Activated T-cell treated with anti-CD3 and anti-CD28 coated beads for 1 hour (primary cell): ENCODE data around the gene OLR1.
"Not testable (repeated sequence)": the region's sequence is repeated elsewhere in the genome, so short reads cannot be mapped to it uniquely, and the experiment has no call there.

ENCODE experiments used
- DNase-seq: peaks from one replicate; pipeline ENCODE4 v3.0.0-alpha.2; 2020; ENCODE audit warnings: low read depth

Gene OLR1

DNA sequence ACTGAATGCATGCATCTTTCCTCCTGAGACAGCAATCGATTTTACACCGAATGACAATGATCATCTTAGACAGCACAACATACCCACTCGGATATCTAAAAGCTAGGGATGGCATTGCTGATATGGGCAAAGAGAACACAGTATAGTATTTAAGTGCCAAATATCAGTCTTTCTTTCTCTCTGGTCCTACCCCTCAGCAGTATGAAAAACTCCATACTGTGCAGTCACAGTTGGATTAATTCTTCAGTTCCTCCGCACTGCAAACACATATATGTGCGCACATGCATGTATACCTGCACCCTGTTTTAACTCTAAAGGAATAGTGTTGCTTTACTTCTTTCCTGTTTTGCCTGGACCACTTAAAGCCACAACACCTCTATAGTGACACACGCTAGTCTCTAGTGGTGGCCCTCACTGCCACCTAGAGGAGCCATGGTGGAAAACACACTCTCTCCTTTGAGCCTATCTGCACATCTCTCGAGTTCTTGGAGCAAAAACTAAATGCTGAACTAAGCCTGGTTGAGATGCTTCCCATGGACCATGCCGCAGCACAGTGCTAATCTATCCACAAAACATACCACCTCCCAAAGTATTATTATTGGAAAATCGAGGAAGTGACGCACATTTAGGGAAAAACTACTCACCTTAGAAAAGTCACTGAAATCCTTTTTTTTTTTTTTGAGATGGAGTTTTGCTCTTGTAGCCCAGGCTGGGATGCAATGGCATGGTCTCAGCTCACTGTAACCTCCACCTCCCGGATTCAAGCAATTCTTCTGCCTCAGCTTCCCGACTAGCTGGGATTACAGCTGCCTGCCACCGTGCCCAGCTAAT lies 18.8 kb upstream of the OLR1 start:
- DNase-seq, result peak; percentile 26

DNA sequence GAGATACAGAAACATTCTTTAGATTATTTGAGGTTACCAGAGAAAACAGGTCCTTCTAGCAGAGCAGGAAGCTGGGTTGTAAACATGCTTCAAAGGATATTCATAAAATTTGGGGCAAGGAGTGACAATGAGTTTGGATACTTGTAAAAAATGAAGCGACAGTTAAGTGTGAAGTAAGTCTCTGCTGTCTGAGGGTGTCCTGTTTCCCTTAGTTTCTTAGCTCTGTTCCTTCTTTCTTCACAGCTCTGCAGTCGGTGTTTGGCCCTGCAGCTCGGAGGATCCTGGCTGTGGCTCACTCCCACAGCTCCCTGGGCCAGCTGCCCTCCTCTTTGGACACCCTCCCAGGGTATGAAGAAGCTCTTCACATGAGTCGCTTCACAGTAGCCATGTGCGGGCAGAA lies 17.7 kb upstream of the OLR1 start:
- DNase-seq, result no peak

DNA sequence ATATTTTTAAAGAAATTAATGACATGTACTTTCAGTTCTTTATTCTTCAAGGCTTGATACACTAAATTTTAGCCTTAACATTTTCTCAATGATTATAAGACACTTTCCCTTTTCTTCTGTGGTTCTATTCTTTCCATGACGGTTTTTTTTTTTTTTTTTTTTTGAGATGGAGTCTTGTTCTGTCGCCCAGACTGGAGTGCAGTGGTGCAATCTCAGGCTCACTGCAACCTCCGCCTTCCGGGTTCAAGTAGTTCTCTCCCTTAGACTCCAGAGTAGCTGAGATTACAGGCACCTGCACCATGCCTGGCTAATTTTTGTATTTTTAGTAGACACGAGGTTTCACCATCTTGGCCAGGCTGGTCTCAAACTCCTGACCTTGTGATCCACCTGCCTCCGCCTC lies 15.0 kb upstream of the OLR1 start:
- not testable (repeated sequence) for DNase-seq

DNA sequence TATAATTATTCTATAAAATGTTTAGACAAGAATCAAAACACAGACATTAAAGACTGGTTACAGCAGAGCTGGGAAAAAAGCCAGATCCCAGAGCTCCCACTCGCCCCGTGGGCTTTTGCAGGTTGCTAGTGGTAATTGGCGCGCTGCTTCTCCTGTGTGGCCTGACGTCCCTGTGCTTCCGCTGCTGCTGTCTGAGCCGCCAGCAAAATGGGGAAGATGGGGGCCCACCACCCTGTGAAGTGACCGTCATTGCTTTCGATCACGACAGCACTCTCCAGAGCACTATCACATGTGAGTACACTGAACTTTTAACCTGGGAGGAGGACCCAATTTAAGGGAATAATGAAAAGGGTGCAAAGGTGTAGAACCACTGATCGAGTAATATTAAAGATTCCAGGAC lies 14.4 kb upstream of the OLR1 start:
- DNase-seq, result no peak

DNA sequence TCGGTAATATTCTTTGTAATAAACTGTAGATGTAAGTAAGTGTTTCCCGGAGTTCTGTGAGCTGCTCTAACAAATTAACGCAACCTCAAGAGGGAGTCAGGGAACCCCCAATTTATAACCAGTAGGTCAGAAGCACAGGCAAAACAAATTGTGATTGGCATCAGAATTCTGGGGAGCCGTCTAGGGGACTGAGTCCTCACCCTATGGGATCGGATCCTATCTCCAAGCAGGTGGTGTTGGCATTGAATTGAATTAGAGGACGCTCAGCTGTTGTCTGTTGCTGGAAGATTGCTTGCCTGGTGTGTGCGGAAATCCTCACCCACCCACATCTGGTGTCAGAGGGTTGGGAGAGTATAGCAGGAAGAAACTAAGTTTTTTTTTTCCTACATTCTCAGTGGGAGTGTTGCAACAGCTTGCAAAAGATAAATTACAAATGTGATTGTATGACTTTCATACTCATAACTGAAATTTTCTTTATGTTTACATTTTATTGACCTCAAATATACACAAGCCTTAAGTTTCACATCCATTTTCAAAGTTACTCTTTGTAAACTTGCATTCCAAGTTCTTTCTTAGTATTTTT lies 12.4 kb upstream of the OLR1 start:
- no peak for DNase-seq

DNA sequence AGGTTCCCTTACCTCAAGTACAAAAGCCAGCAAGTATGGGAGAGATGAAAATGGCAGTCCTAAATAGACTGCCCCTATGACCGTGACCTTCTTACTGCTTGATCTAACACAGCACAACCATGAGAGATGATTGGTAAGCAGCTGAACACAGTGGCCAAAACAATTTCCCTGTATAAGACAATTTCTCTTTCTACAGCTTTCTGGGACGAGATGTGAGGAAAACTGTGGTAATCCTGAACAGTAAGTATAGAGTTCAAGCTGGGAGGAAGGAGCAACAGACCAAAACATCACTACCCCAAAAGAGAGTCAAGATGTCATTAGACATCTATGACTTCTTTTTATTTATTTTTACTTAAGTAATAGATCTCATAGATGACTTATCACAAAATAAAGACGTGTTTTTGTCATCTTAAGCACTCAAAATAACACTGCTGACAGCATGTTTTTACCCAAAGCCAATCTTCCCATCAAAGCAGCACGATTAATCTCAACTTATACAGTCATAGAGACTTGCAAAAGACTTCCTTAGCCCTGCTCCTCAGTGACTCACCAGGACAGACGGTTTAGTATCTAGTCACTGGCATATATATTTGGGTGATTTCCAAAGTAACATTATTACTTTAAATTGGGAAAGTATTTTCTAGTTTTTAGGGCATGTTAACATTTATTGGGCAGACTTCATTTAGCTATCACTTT lies 10.6 kb upstream of the OLR1 start:
- no peak for DNase-seq

DNA sequence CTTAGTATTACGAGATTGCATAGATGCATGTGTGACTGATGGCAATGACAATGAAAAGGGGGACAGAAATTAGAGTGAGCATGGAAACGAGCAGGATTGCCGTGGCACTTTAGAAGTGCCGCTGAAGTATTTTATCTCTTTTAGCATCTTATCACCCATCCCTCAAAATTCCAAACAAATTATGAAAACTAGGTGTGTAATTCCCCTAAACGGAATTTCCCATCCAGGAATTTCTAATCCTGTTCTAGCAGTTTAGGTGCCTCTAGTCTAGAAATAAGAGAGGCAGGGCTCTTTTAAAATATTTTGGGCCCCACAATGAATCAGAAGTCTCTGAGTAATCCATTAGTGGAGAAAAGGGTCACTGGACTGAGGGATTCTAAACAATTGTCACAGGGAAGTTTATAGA lies 7.8 kb upstream of the OLR1 start:
- DNase-seq, result no peak

DNA sequence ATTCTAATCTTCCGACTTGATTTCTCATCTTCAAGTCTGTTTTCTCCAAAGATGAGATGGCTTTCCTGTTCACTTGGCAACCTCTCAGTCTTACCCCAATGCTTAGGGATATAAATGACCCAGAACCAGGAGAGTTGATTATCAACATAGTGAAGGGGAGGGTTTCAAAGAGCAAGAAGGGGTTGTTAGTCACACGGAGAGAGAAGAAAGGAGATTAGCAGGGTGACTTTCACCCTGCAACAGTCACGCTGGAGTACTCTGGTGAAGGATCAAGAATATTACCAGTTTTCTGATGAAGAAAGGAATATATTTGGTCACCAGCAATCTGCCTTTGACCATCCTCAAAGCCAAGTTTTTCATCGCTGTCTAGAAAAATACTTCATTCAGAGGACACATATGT lies 6.9 kb upstream of the OLR1 start, which contains the start of gene TMEM52B:
TMEM52B (plus strand) TSS at position 212 of the 400 bp plus-strand sequence. CDS start 543 bp downstream, outside the sequence.
- DNase-seq, result no peak

DNA sequence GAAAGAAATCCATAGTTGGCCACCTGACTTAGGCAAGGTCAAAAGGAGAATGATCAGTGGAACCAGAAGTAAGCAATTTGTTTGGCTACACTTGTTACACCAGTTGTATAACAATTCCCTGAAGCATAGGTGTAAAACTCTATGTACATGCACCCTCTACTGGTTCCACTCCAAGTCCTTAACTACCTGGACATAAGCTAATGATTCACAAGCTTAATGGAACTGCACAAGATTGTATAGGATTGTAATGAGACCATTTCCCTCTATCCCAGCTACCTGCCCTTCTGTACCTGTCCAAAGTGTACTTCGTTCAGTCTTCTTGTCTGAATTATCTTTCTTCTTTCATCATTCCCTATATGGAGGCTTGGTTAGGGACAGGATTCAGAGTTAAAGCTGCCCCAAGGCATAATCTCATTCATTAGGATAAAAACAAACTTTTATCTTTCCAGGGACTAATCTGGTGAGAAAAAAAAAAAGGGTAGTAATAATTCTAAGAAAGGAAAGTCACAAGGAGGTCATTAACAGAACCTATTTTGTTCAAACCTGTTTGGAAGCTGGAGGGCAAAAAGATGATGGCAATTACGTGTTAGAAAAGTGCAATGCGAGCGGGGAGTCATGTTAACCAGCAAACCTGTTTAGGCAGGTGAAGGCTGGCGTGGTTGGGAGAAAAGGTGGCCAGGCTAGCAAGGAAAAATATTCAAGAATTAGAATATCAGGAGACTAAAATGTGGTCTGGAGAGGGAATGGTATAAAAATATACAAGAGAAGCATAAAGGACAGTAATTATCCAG lies 4.1 kb upstream of the OLR1 start:
- no peak for DNase-seq

DNA sequence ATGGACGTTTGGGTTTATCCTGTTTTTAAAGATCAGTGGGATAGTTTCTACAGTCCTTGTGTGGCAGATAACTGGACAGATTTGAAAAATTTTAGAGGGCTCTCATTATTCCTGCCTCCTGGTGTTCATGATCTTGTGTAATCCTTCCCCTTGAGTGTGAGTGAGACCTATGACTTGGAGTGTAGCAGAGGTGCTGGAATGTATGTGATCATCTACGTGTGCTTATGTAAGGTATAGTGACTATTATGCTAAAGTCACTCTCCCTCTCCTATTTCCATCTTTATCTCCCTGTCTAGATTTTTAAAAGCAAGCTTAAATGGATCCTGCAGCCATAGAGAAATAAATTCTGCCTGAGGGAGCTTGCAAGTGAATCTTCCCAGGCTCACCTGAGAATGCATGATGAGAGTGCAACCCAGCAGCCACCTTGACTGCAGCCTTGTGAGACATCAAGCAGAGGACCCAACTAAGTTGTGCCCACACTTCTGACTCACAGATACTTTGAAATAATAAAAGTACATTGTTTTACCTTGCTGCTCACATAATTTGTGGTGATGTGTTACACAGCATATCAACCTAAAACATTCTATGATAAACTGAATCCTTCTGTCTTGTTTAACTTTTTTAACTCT lies 3.2 kb upstream of the OLR1 start:
- DNase-seq, result no peak

DNA sequence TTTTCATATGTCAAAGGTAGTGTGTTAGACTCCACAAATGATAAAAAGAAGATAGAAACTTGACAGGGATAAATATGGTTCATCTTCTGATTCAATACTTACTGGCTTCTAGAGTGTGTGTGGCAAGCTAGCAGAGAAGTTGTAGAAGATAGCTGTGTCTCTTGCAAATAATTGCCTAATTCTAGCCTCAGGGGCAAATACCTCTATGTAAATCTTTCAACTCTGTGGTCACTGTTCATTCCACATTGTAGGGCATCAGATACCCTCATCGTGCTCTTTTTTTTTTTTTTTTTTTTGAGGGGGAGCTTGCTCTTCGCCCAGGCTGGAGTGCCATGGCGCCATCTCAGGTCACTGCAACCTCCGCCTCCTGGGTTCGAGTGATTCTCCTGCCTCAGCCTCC lies 1.7 kb downstream of the OLR1 start:
- no peak for DNase-seq

DNA sequence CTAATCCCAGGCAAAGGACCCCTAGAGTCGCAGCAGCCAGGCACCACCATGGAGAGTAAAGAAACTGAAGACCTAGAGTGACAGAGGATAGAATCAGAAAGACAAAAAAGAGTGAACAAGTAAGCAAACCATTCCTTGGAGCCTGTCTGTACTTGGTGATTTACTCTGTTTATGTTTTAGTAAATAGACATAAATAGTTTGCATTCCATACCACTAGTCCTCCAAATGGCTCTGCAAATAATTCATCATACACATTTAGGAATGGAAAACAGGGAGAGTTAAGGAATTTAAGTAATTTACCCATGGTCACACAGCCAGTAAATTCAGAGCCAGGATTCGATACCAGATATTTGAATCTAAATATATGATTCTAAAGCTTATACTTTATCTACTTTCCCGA lies 2.8 kb downstream of the OLR1 start:
- DNase-seq, result no peak

DNA sequence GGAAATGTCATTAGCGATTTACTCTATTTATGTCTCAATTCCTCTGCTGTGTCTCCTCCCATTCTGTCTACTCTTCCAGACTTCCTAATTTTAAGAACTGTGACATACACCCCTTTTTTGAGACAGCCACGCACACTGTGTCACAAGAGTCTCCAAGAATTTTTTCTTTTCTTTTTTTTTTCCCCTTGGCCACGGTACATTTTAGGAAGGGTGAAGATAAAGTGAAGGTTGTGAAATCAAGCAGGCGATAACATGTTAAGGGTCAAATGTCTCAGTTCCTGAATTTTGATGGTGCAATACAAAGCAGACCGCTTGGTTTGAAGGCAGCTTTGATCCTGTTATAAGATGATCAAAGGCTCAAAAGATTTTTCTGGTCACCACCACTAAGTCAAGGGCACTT lies 4.3 kb downstream of the OLR1 start:
- DNase-seq, result no peak

DNA sequence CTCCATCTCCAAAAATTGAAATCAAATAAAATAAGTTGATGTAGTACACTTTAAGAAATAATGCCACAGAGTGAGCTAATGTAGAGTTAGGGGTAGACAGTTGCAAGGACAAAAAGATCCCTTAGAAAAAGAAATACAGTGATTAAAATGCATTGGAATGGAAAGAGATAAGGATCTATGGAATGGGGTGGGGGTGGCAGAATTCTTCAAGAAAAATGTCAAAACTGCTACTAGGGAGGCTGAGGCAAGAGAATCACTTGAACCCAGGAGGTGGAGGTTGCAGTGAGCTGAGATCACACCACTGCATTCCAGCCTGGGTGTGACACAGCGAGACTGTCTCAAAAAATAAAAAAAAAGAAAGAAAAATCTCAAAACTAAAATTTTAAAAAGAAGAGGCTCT lies 6.5 kb downstream of the OLR1 start:
- no peak for DNase-seq

DNA sequence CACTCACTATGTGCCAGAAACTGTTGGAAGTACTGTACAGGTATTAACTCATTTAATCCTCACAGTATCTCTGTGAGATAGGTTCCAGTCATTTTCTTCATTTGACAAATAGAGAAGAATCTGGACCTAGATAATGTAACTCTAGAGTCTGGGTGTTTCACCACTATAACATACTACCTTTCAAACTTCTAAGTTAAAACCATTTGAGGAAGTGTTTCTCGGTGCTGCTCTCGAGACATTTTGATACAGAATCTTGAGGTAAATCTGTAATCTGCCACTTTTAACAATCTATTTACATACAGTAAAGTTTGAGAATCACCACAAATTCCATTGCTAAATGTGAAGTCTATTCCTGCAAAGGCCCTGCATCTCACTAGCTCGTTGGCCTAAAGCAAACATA lies 8.8 kb downstream of the OLR1 start:
- no peak for DNase-seq

DNA sequence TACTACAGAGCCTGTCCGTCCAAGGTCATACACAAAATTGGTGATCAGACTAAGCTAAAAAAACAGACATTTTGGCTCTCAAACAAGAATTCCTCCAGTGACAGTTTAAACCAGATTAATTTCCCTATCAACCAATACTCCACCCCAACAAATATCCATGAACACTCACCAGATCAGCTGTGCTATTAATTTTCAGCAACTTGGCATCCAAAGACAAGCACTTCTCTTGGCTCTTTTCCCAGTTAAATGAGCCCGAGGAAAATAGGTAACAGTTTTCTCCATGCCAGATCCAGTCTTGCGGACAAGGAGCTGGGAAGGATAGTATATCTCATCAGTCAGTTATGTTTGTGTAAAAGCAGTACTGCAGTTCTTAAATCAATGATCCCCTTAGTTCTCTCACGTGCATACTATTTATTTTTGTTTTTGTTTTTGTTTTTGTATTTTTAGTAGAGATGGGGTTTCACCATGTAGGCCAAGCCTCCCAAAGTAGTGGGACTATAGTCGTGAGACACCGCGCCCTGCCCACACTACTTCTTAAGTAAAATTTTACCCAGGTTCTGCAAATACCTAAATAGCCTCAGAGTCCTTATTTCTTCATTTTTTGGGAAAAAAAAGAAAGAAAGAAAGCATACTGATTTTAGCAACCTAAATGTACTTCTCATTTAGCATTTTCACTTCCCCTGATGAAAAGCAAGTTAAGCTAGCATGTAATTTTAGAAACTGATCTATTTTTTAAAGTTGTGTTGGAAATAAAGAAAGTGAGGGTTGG lies 11.1 kb downstream of the OLR1 start:
- DNase-seq, result no peak

DNA sequence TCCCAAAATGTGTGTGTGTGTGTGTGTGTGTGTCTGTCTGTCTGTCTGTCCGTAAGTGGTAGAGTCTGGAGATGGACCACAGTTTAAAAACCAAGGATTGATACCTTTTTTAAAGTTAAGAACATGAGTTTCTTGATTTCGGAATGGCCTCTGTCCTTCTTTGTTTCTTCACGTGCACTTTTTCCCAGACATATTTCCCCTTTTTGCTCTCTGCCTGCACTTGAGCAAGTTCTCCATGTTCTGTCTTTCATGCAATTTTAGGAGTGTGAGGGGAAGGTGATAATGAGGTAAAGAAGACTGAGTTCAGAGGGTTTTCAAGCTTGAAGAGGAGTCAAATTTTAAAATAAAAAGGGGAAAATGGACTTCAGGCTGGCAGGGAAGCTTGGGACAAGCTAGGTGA lies 12.7 kb downstream of the OLR1 start:
- no peak for DNase-seq

DNA sequence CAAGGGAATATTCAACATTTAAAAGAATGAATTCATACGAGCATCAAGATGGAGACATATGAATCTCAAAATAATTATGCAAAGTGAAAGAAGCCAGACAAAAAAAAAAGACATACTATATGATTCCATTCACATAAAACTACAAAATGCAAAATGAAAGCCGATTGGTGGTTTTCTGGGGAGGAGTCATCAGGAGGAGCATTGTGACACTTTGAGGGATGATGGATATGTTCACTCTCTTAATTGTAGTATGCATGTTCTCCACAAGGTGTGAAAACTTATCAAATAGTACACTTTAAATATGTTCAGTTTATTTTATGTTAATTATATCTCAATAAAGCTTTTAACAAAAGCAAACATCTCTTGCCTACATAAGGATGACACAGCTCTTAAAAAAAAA lies 13.5 kb downstream of the OLR1 start:
- DNase-seq, result no peak

DNA sequence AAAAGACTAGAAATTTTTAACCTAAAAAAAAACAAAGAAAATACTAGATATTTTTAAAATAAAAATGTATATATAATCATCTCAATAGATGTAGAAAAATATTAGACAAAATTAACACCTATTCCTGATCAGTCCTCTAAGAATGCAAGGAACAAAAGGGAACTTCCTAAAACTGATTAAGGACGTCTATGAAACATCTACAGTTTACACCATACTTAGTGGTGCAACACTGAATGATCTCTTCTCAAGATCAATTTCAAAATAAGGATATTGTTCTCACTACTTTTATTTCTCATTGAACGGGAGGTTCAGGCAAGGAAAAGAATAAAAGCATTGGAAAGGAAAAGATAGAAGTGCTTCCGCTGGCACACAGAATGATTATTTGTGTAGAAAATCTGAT lies 16.0 kb downstream of the OLR1 start:
- no peak for DNase-seq

DNA sequence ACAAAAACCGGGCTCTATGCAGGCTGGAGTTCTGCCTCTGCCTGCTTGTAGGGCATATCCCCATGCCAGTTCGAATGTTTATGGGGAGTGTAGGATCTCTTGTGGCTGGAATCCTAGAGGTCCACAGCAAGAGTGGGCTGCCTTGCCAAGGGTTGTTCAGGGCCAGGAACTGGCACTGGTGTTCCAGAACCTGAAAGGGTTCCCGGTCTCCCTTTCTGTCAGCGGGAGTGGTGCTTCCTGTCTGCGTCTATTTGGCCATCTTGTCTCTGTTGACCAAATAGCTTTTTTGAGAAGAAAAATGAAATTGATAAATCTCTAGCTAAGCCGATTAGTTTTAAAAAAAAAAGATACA lies 17.8 kb downstream of the OLR1 start:
- DNase-seq, result no peak
